Measurements from ENCODE around the gene PECR.
"Not testable (repeated sequence)": the region's sequence is repeated elsewhere in the genome, so short reads cannot be mapped to it uniquely, and the experiment has no call there.

PECR gene

DNA sequence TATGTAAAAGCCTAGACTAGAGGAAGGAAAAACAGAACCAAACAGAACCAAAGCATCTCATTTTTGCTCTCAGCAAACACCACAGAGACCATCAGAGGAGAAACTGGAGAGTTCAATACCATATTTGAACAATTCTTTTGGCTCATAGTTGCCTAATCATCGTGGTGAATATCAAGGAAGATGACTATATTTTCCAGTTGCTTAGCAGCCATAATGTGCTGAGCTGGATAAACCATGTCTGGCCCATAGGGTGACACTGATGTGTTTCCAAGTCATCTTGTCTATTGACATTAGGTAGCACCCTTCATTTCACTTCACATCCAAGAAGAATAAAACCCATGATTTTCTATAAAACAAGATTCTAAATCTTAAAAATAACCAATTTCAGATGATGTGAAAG is 21.6 kb upstream of the PECR start:
- no peak for DNase-seq

DNA sequence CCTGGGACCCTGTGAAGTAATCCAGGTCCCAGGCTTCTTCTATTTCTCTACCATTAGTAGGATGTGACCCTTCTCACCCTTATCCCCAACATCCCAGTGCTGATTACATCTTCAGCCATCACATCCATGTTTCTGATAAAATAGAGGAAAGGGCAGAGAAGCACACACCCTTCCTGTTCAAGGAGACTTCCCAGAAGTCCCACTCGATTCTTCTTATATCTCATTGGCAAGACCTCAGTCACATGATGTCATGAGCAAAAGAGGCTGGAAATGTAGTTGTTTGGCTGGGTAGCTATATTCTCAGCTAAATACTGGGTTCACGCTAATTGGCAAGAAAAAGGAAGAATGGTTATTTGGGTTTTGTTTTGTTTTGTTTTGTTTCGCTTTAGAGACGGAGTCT is 19.5 kb upstream of the PECR start:
- DNase-seq, result no peak

- no peak for DNase-seq
Measured at GRCh38 chr2:216098421-216099334, 17.1 kb upstream of the PECR start.

- DNase-seq, result no peak
Measured at GRCh38 chr2:216094701-216095100, 13.1 kb upstream of the PECR start.

GRCh38 chr2:216092646-216093045 is 11.0 kb upstream of the PECR start:
- no peak for DNase-seq

- DNase-seq, result no peak
Measured at GRCh38 chr2:216090369-216090786, 8.8 kb upstream of the PECR start.

GRCh38 chr2:216086207-216086893 is 4.7 kb upstream of the PECR start:
- no peak for DNase-seq

- no peak for DNase-seq
Measured at GRCh38 chr2:216084547-216084946, 2.9 kb upstream of the PECR start.

DNA sequence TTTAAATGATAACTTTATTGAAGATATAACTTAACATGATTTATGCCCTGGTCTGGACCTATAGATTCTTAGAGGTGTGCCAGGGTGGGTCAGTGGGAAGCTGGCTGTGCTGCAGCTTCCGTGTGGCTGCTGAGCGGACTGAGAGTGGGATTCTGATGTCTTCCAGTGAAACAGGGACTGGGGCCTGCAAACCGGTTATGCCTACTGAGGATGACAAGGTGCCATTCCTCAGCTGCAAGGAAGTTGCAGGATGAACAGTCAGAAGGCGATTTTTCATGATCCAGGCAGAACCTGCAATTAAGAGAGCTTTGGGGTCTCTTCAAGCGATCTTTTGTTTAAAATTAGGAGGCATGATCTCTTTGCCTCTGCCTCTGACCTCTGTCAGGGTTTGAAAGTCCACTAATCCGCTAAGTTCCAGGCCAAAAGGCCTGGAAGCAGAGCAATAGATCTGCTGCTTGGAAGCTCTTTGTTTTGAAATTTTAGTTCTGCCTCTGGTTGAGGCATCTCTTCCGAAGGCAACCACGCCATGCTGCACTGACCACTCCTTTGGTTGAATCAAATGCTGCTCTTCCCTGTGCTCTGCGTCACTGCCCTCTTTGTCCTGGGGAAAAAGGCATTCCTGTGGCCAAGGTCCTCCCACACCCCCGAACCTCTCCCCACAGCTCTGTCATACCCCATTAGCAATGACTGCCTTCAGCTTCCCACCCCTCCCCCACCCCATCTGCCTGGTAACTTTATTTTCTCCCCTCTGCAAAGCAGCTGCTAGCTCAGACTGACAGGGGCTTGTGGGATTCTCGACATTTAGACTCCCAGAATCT is 2.1 kb upstream of the PECR start:
- DNase-seq, result no peak

GRCh38 chr2:216082805-216083204 is 1.2 kb upstream of the PECR start:
- DNase-seq, result no peak

GRCh38 chr2:216082117-216082711 is 605 bp upstream of the PECR start:
- DNase-seq, result no peak

GRCh38 chr2:216081012-216081411 is 597 bp downstream of the PECR start:
- no peak for DNase-seq

DNA sequence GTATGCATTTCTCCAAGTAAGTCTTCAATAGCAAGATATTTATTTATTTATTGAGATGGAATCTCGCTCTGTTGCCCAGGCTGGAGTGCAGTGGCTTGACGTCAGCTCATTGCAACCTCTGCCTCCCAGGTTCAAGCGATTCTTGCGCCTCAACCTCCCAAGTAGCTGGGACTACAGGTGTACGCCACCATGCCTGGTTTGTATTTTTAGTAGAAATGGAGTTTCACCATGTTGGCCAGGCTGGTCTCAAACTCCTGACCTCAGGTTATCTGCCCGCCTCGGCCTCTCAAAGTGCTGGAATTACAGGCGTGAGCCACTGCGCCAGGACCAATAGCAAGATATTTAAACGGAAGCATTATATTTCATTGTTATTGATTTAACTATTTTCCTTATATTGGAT is 1.6 kb downstream of the PECR start:
- not testable (repeated sequence) for DNase-seq

GRCh38 chr2:216078776-216079175 is 2.8 kb downstream of the PECR start:
- DNase-seq, result no peak

- DNase-seq, result no peak
Measured at GRCh38 chr2:216075510-216076485, 5.8 kb downstream of the PECR start.

GRCh38 chr2:216074794-216075193 is 6.8 kb downstream of the PECR start:
- DNase-seq, result no peak

DNA sequence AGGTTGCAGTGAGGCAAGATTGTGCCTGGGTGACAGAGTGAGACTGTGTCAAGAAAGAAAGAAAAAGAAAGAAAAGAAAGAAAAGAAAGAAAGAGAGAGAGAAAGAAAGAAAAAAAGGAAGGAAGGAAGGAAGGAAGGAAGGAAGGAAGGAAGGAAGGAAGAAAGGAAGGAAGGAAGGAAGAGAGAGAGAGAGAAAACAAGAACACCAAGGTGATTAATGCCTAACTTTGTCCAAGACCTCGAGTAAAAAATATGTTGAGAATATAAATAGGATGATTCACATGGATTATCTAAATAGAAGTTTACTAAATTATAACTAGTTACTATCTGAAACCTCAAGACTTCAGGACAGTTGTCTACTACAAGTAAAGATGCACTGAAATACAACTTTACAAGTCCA is 7.2 kb downstream of the PECR start:
- no peak for DNase-seq

GRCh38 chr2:216073773-216074172 is 7.8 kb downstream of the PECR start:
- no peak for DNase-seq

DNA sequence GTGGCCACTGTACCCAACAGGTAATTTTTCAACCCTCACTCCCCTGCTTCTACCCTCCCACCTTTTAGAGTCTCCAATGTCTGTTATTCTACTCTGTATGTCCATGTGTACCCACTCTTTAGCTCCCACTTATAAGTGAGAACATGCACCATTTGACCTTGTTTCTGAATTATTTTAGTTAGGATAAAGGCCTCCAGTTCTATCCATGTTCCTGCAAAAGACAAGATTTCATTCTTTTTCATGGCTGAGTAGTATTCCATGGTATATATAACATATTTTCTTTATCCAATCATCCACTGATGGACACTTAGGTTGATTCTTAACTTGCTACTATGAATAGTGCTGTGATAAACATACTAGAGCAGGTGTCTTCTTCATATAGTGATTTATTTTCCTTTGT is 9.1 kb downstream of the PECR start:
- no peak for DNase-seq

GRCh38 chr2:216071111-216071851 is 10.3 kb downstream of the PECR start:
- DNase-seq, result no peak

DNA sequence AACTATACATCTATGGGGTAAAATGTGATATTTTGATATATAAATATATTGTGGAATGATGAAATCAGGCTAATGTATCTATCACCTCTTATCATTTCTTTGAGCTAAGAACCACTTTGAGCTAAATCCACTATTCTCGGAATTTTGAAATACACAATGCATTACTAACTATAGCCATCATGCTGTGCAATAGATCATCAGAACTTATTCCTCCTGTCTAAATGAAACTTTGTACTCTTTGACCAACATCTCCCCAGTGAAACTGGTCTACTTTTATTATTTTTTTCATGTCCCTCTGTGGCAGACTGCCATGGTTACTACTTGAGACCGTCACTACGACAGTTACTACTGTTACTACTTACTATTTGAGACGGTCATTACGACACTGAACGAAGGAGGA is 11.4 kb downstream of the PECR start:
- DNase-seq, result no peak

Data from NCI-H2029 treated with DMSO at 0.1 percent for 48 hours (cell line).